ENCODE results near the gene EYS. TPM values are rescaled to one million over a fixed set of nuclear protein-coding genes. Genes with fewer than 3 reads are reported as not detected.

The EYS gene
- total RNA-seq, 1 donor from 2014 or later: 0.31 TPM

- intact Hi-C loops (cut with DNase I): no loop called here
Measured at GRCh38 chr6:63690221-63690620, 2016.8 kb downstream of the EYS start.

GRCh38 chr6:63689421-63689820 is 2017.6 kb downstream of the EYS start:
- DNase-seq (ENCODE audit: low spot score): no peak
- ATAC-seq: no peak
- intact Hi-C loops (cut with DNase I): no loop called here

More at GRCh38 chr6:63690221-63690620, 2016.8 kb downstream of the EYS start:
- ATAC-seq (no peak), DNase-seq (ENCODE audit: low spot score) (no peak)

- intact Hi-C loops (cut with DNase I): no loop called here
- ATAC-seq (peak; percentile 36), DNase-seq (ENCODE audit: low spot score) (no peak)
Measured at GRCh38 chr6:63685446-63686379, 2021.3 kb downstream of the EYS start.

GRCh38 chr6:63683071-63683603 is 2023.9 kb downstream of the EYS start:
- ATAC-seq: no peak
- intact Hi-C loops (cut with DNase I): no loop called here
- DNase-seq (ENCODE audit: low spot score): no peak

GRCh38 chr6:63677282-63677681 is 2029.7 kb downstream of the EYS start:
- intact Hi-C loops (cut with DNase I): no loop called here
- peak; percentile 87 for ATAC-seq
- no peak for DNase-seq (ENCODE audit: low spot score)

- intact Hi-C loops (cut with DNase I): no loop called here
- DNase-seq (ENCODE audit: low spot score) (no peak), ATAC-seq (no peak)
Measured at GRCh38 chr6:63676412-63677114, 2030.5 kb downstream of the EYS start.

GRCh38 chr6:63675138-63675537 is 2031.9 kb downstream of the EYS start:
- no peak for DNase-seq (ENCODE audit: low spot score)
- no peak for ATAC-seq
- intact Hi-C loops (cut with DNase I): no loop called here

GRCh38 chr6:63674635-63675034 is 2032.4 kb downstream of the EYS start:
- ATAC-seq (no peak), DNase-seq (ENCODE audit: low spot score) (no peak)
- intact Hi-C loops (cut with DNase I): no loop called here

GRCh38 chr6:63673692-63674091 is 2033.3 kb downstream of the EYS start:
- intact Hi-C loops (cut with DNase I): no loop called here
- DNase-seq (ENCODE audit: low spot score) (no peak), ATAC-seq (no peak)

GRCh38 chr6:63672582-63673129 is 2034.4 kb downstream of the EYS start:
- intact Hi-C loops (cut with DNase I): no loop called here
- no peak for DNase-seq (ENCODE audit: low spot score)

GRCh38 chr6:63671098-63671754 is 2035.8 kb downstream of the EYS start:
- intact Hi-C loops (cut with DNase I): no loop called here
- no peak for ATAC-seq
- DNase-seq (ENCODE audit: low spot score): no peak

More at GRCh38 chr6:63672582-63673129, 2034.4 kb downstream of the EYS start:
- no peak for ATAC-seq

All from sciatic nerve (tissue), 2 donors.